ENCODE results near the gene GSX2.

- TF ChIP-seq CTCF (conservative IDR thresholded peaks at IDR 0.05 in 1 of 2, IDR thresholded peaks at IDR 0.05 in 1 of 2; ENCODE audit: low read depth in 1 of 2, low read length in 2 of 2): no peak
- TF ChIP-seq EZH2 (IDR thresholded peaks at IDR 0.05; ENCODE audit: low read length, missing control alignments): no peak
These were observed 41.8 kb upstream of the GSX2 start for GRCh38 chr4:54058171-54058570.

Data from fibroblast of lung (primary cell).